Measurements from ENCODE around the gene BAIAP3. TPM values are rescaled to one million over a fixed set of nuclear protein-coding genes. Genes with fewer than 3 reads are reported as not detected.

The BAIAP3 gene
- total and polyA plus RNA-seq, 2 of the 4 experiments (the other 2 are of a cell fraction): 0.36 to 0.65 TPM

DNA sequence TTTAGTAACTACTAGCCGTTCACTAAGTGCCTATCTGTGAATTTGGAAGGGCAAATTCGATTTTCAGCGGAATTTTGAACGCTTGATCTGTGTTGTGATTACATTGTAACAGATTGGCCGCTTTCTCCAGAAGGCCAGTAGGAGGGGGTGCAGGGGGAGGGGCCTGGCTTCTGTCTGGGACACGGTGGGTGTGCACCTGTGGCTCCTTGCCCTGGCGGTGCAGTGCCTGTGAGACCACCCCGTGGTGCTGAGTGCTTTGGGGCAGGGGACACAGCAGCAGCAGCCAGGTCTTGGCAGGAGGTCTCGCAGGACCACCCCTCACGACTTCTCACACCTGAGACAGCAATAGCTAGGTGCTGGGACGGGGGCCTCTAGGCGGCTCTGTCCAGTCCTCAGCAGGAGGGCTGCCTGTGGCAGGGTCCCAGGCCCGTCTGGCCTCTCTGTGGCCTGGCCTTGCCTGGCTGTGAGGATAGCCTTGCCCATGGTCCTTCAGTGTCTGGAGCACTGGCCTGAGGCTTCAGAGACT, 22.2 kb upstream of the BAIAP3 start:
- 7% methylated on average over 4 of the region's 13 CpGs; no CpG with 5 or more reads in 1 of the 2 experiments for WGBS, 2 experiments (ENCODE audit: extremely low coverage in 2 of 2, insufficient read length in 1 of 2)
- dilution Hi-C loops (cut with HindIII; ENCODE audit: low sequenced_read_pairs, unreplicated experiment) (no loop called here), intact Hi-C loops (cut with micrococcal nuclease) (no loop called here), in situ Hi-C loops (cut with MboI; ENCODE audit: low sequenced_read_pairs) (no loop called here)
- Histone ChIP-seq H2AK9ac (replicated peaks; ENCODE audit: low read depth, low read length, poor library complexity) (peak overlapping the region; percentile 58), H3K9me3 (ENCODE audit: control insufficient read depth, insufficient read depth, low read length) (no peaks in the 10 kb centered on the region), H2BK5ac (ENCODE audit: low read depth, low read length, poor library complexity, severe bottlenecking) (no peak overlapping the region), H2AFZ (replicated peaks; ENCODE audit: low read length, poor library complexity) (peak overlapping the region; percentile 10), H3K4me2 (ENCODE audit: low read depth, low read length) (peak overlapping the region; percentile 97), H3K79me1 (ENCODE audit: low read depth in 1 of 2, low read length in 2 of 2) (peaks cover 3 to 26% of the 10 kb centered on the region in 2 experiments), H4K5ac (ENCODE audit: low read depth, low read length) (no peak overlapping the region), H4K91ac (ENCODE audit: insufficient read depth, low read depth, low read length) (no peak overlapping the region), H3K56ac (ENCODE audit: extremely low read depth, insufficient read depth, low read length) (no peak overlapping the region), H3K27ac (ENCODE audit: insufficient read depth, low read length) (peak overlapping the region; percentile 14; the same call in 1 of the 2 replicates), H4K8ac (ENCODE audit: low read depth in 2 of 2, low read length in 2 of 2) (no peak overlapping the region), H3K4ac (ENCODE audit: low read depth, low read length) (no peak overlapping the region), H3K23ac (ENCODE audit: low read depth, low read length) (peak overlapping the region; percentile 55), H4K20me1 (ENCODE audit: insufficient read depth, low read length) (peaks cover 64% of the 10 kb centered on the region), H3K9ac (ENCODE audit: low read depth, low read length) (peak overlapping the region; percentile 90), H2BK120ac (ENCODE audit: low read depth, low read length) (no peak overlapping the region), H2BK20ac (ENCODE audit: low read depth, low read length) (no peak overlapping the region), H3K27me3 (ENCODE audit: control insufficient read depth, insufficient read depth, low read length) (no peaks in the 10 kb centered on the region), H3K4me3 (ENCODE audit: insufficient read depth, low read depth, low read length) (peak overlapping the region; percentile 90), H2AK5ac (ENCODE audit: low read depth, low read length) (no peak overlapping the region), H3K36me3 (ENCODE audit: control insufficient read depth, insufficient read depth, low read length) (peaks cover 35% of the 10 kb centered on the region), H3K14ac (replicated peaks; ENCODE audit: low read depth, low read length) (no peak overlapping the region), H3K4me1 (ENCODE audit: control insufficient read depth, insufficient read depth, low read length) (peaks cover 15% of the 10 kb centered on the region), H3K9me1 (ENCODE audit: insufficient read depth, low read length) (peaks cover 7% of the 10 kb centered on the region), H3K18ac (ENCODE audit: low read depth, low read length) (no peak overlapping the region), H2BK15ac (ENCODE audit: low read depth, low read length) (no peak overlapping the region)
- POLR2A ChIA-PET (ENCODE audit: unreplicated experiment): no interaction called here
- CTCF ChIA-PET: no interaction called here
- TF ChIP-seq CEBPB (IDR thresholded peaks at IDR 0.05; ENCODE audit: low read depth, low read length) (no peak), RFX5 (IDR thresholded peaks at IDR 0.05; ENCODE audit: low read depth, low read length) (no peak), BHLHE40 (IDR thresholded peaks at IDR 0.05; ENCODE audit: low read depth, low read length) (no peak), RAD21 (IDR thresholded peaks at IDR 0.05; ENCODE audit: low read length) (no peak), ELK1 (IDR thresholded peaks at IDR 0.05; ENCODE audit: borderline replicate concordance, low read depth, low read length) (no peak), USF2 (IDR thresholded peaks at IDR 0.05; ENCODE audit: low read depth, low read length) (no peak), MAZ (IDR thresholded peaks at IDR 0.05; ENCODE audit: borderline replicate concordance, low read depth, low read length) (no peak), MXI1 (IDR thresholded peaks at IDR 0.05; ENCODE audit: borderline replicate concordance, low read depth, low read length) (no peak), RCOR1 (IDR thresholded peaks at IDR 0.05; ENCODE audit: insufficient replicate concordance, low read length) (no peak), MAFK (IDR thresholded peaks at IDR 0.05; ENCODE audit: low read depth, low read length) (no peak), CTCF (conservative IDR thresholded peaks at IDR 0.05; ENCODE audit: low read depth, low read length) (no peak), CHD1 (IDR thresholded peaks at IDR 0.05; ENCODE audit: low read depth, low read length) (no peak), NFE2L2 (IDR thresholded peaks at IDR 0.05; ENCODE audit: low read depth, low read length) (no peak), FOS (IDR thresholded peaks at IDR 0.05; ENCODE audit: low read depth, low read length) (no peak), POLR2A (IDR thresholded peaks at IDR 0.05; ENCODE audit: low read depth, low read length) (no peak), SMC3 (IDR thresholded peaks at IDR 0.05; ENCODE audit: low read depth, low read length) (no peak)
- DNase-seq (no peak), ATAC-seq (ENCODE audit: low read depth) (no peak)
- BruUV-seq (replicated peaks): no TSS peak

Measured in IMR-90 (cell line).